SK-N-SH treated with all-trans-retinoic acid at 6 μM for 48 hours (cell line): ENCODE results near the gene SYNGR3.

ENCODE experiments used
- ATAC-seq: fragments of 200-7000 bp; cut with Tn5 transposase; 3 replicates; pipeline ENCODE4 v1.9.1; 2020; ENCODE audit warnings: mild to moderate bottlenecking, moderate library complexity
- ARNTL ChIP-seq: fragments of 450-650 bp; formaldehyde crosslinking; IDR thresholded peaks from 2 replicates; pipeline ENCODE4 v1.5.0; 2020; ENCODE audit warnings: low read depth, mild to moderate bottlenecking, moderate library complexity, borderline replicate concordance
- BACH2 ChIP-seq: fragments of 250-450 bp; sonication (Bioruptor Pico); IDR thresholded peaks from 2 replicates; pipeline ENCODE4 v1.9.0; 2021; ENCODE audit warnings: mild to moderate bottlenecking, borderline replicate concordance
- CREB5 ChIP-seq: fragments of 250-450 bp; sonication (Bioruptor Pico); IDR thresholded peaks from 2 replicates; pipeline ENCODE4 v1.5.1; 2020; ENCODE audit warnings: low read depth, mild to moderate bottlenecking, moderate library complexity
- CSDC2 ChIP-seq: fragments of 250-450 bp; sonication (Bioruptor Pico); IDR thresholded peaks from 2 replicates; pipeline ENCODE4 v1.5.0; 2020; ENCODE audit warnings: mild to moderate bottlenecking, moderate library complexity
- GLIS3 ChIP-seq: fragments of 250-450 bp; sonication (Bioruptor Pico); IDR thresholded peaks from 2 replicates; pipeline ENCODE4 v1.5.0; 2020; ENCODE audit warnings: mild to moderate bottlenecking, moderate library complexity
- ISL1 ChIP-seq: fragments of 250-450 bp; sonication (Bioruptor Pico); IDR thresholded peaks from 2 replicates; pipeline ENCODE4 v2.1.2; 2022; ENCODE audit warnings: mild to moderate bottlenecking, moderate library complexity
- OSR1 ChIP-seq: fragments of 250-450 bp; sonication (Bioruptor Pico); IDR thresholded peaks from 2 replicates; pipeline ENCODE4 v1.8.0; 2022; ENCODE audit warnings: moderate library complexity, mild to moderate bottlenecking, inconsistent platforms
- PATZ1 ChIP-seq: fragments of 250-450 bp; sonication (Bioruptor Pico); IDR thresholded peaks from 2 replicates; pipeline ENCODE4 v1.8.0; 2020; ENCODE audit warnings: mild to moderate bottlenecking, moderate library complexity, borderline replicate concordance
- POU6F1 ChIP-seq: fragments of 250-450 bp; sonication (Bioruptor Pico); IDR thresholded peaks from 2 replicates; pipeline ENCODE4 v1.8.0; 2021; ENCODE audit warnings: low read depth, mild to moderate bottlenecking, moderate library complexity, borderline replicate concordance
- PPARA ChIP-seq: fragments of 250-450 bp; sonication (Bioruptor Pico); IDR thresholded peaks from 2 replicates; pipeline ENCODE4 v1.5.0; 2020; ENCODE audit warnings: mild to moderate bottlenecking, borderline replicate concordance
- SNAI2 ChIP-seq: fragments of 250-450 bp; sonication (Bioruptor Pico); IDR thresholded peaks from 2 replicates; pipeline ENCODE4 v1.5.0; 2020; ENCODE audit warnings: mild to moderate bottlenecking, moderate library complexity
- TCF4 ChIP-seq: fragments of 250-450 bp; sonication (Bioruptor Pico); IDR thresholded peaks from 2 replicates; pipeline ENCODE4 v1.8.0; 2021; ENCODE audit warnings: mild to moderate bottlenecking, moderate library complexity, borderline replicate concordance
- TSHZ2 ChIP-seq: fragments of 250-450 bp; sonication (Bioruptor Pico); IDR thresholded peaks from 2 replicates; pipeline ENCODE4 v1.5.0; 2020; ENCODE audit warnings: mild to moderate bottlenecking, moderate library complexity
- ZC3H10 ChIP-seq: fragments of 250-450 bp; sonication (Bioruptor Pico); IDR thresholded peaks from 2 replicates; pipeline ENCODE4 v1.5.1; 2021; ENCODE audit warnings: mild to moderate bottlenecking, moderate library complexity
- ZNF565 ChIP-seq: fragments of 450-650 bp; formaldehyde crosslinking; conservative IDR thresholded peaks from 2 replicates; pipeline ENCODE4 v1.5.0; 2020; ENCODE audit warnings: low read depth, mild to moderate bottlenecking, moderate library complexity
- ZNF8 ChIP-seq: fragments of 450-650 bp; formaldehyde crosslinking; IDR thresholded peaks from 2 replicates; pipeline ENCODE4 v1.5.0; 2020; ENCODE audit warnings: mild to moderate bottlenecking, moderate library complexity

Gene SYNGR3

GRCh38 chr16:2022723-2023091, 32.9 kb downstream of the SYNGR3 start (continued):
- TF ChIP-seq POU6F1 (CRISPR knock-in tag) (no peak), BACH2 (CRISPR knock-in tag) (no peak), ZNF565 (no peak), OSR1 (CRISPR knock-in tag) (no peak), PPARA (no peak), PATZ1 (no peak)

GRCh38 chr16:2023092-2024031, 33.6 kb downstream of the SYNGR3 start:
- peak; percentile 82 for ATAC-seq

GRCh38 chr16:2024032-2024420, 34.3 kb downstream of the SYNGR3 start:
- no peak for ATAC-seq
- TF ChIP-seq ISL1 (CRISPR knock-in tag) = no peak
- no peak for TF ChIP-seq ZNF565
- TF ChIP-seq ZC3H10 (CRISPR knock-in tag) = no peak
- TF ChIP-seq ZNF8 (CRISPR knock-in tag) = no peak
- TF ChIP-seq SNAI2 (CRISPR knock-in tag) = no peak
- TF ChIP-seq TSHZ2 (CRISPR knock-in tag) = no peak
- no peak for TF ChIP-seq POU6F1 (CRISPR knock-in tag)
- TF ChIP-seq TCF4 (CRISPR knock-in tag) = no peak
- no peak for TF ChIP-seq PATZ1
- TF ChIP-seq BACH2 (CRISPR knock-in tag) = no peak
- no peak for TF ChIP-seq CREB5
- TF ChIP-seq PPARA = no peak
- TF ChIP-seq ARNTL (CRISPR knock-in tag) = no peak
- no peak for TF ChIP-seq GLIS3 (CRISPR knock-in tag)
- no peak for TF ChIP-seq CSDC2 (CRISPR knock-in tag)

More at GRCh38 chr16:2023092-2024031, 33.6 kb downstream of the SYNGR3 start:
- TF ChIP-seq PATZ1 (no peak), ZNF8 (CRISPR knock-in tag) (no peak)
- TF ChIP-seq, all 23 proteins: peak for 0
